Muscle of leg (tissue), 16 donors: ENCODE measurements around the gene LUC7L. TPM values are rescaled to one million over a fixed set of nuclear protein-coding genes. Genes with fewer than 3 reads are reported as not detected.

Source experiments
- DNase-seq: peaks from one replicate; pipeline ENCODE4 v3.0.0; 2013
- H3K27ac ChIP-seq: one replicate; pipeline ENCODE4 v1.5.1; 2013; ENCODE audit warnings: mild to moderate bottlenecking, low read length, control low read depth
- H3K27me3 ChIP-seq: one replicate; pipeline ENCODE4 v1.6.1; 2013; ENCODE audit warnings: low read length; ENCODE audit not compliant: control insufficient read depth, insufficient read depth
- H3K36me3 ChIP-seq: one replicate; pipeline ENCODE4 v1.6.1; 2013; ENCODE audit warnings: low read length; ENCODE audit not compliant: control insufficient read depth, insufficient read depth
- H3K4me1 ChIP-seq: one replicate; pipeline ENCODE4 v1.6.1; 2013; ENCODE audit warnings: low read length; ENCODE audit not compliant: control insufficient read depth, insufficient read depth
- H3K4me3 ChIP-seq: one replicate; pipeline ENCODE4 v1.5.1; 2013; ENCODE audit warnings: low read length, control low read depth
- H3K9me3 ChIP-seq: replicated peaks from 2 replicates; pipeline ENCODE4 v1.6.1; 2013; ENCODE audit warnings: low read depth, low read length; ENCODE audit not compliant: control insufficient read depth
- whole genome bisulfite sequencing: methylation state at CpG from one replicate; pipeline ENCODE4 v1.1.5; 2013; ENCODE audit warnings: missing lambda C conversion rate; ENCODE audit not compliant: insufficient coverage; 5-methylcytosine and 5-hydroxymethylcytosine counted together
- long read RNA-seq, 11 donors: transcript quantifications; one replicate each; lab custom pipeline, GENCODE V29; 2026
- polyA plus RNA-seq, 8 donors: library from polyadenylated mRNA; unstranded; fragments of 120-200 nt; gene quantifications; one replicate each; pipeline versions ENCODE4 v1.2.1 to v1.2.3, GENCODE V29; 2013; ENCODE audit warnings: inconsistent platforms in 1 of 8, low replicate concordance in 1 of 8; ENCODE audit not compliant: insufficient read length in 8 of 8, insufficient read depth in 1 of 8
- total RNA-seq: library from RNA; stranded (reverse); fragments of 120-200 nt; gene quantifications from one replicate; pipeline ENCODE4 v1.2.4, GENCODE V29; 2013

LUC7L gene
- total RNA-seq (67.3 TPM), polyA plus RNA-seq (10 to 100 TPM; 59.1 to 89.4 (median 69.7) TPM)
- long read RNA-seq, donor 1, partial matches to known transcripts, result 0 of 5 reads
- long read RNA-seq, donor 1, other reads (novel, unspliced or antisense), result 0 of 5 reads
- long read RNA-seq, donor 2, result 0 reads
- long read RNA-seq, donor 3, partial matches to known transcripts, result 0 of 8 reads
- long read RNA-seq, donor 3, other reads (novel, unspliced or antisense), result 0 of 8 reads
- long read RNA-seq, donor 4, partial matches to known transcripts, result 0 of 4 reads
- long read RNA-seq, donor 4, other reads (novel, unspliced or antisense), result 0 of 4 reads
- long read RNA-seq, donor 5, transcript LUC7L-201 (10 exons, 1,456 nt), result major isoform, 6 of 49 reads
- long read RNA-seq, donor 5, partial matches to known transcripts, result 23 of 49 reads
- long read RNA-seq, donor 5, other reads (novel, unspliced or antisense), result 10 of 49 reads
- long read RNA-seq, donor 6, partial matches to known transcripts, result 0 of 5 reads
- long read RNA-seq, donor 6, other reads (novel, unspliced or antisense), result 0 of 5 reads
- long read RNA-seq, donor 7, partial matches to known transcripts, result 0 of 2 reads
- long read RNA-seq, donor 7, other reads (novel, unspliced or antisense), result 0 of 2 reads
- long read RNA-seq, donor 8, partial matches to known transcripts, result 0 of 4 reads
- long read RNA-seq, donor 8, other reads (novel, unspliced or antisense), result 0 of 4 reads
- long read RNA-seq, donor 9, partial matches to known transcripts, result 0 of 3 reads
- long read RNA-seq, donor 9, other reads (novel, unspliced or antisense), result 0 of 3 reads
- long read RNA-seq, donor 10, partial matches to known transcripts, result 0 of 11 reads
- long read RNA-seq, donor 10, other reads (novel, unspliced or antisense), result 0 of 11 reads
- long read RNA-seq, donor 11, transcript LUC7L-201 (10 exons, 1,456 nt), result major isoform, 5 of 10 reads
- long read RNA-seq, donor 11, partial matches to known transcripts, result 0 of 10 reads
- long read RNA-seq, donor 11, other reads (novel, unspliced or antisense), result 0 of 10 reads

DNA sequence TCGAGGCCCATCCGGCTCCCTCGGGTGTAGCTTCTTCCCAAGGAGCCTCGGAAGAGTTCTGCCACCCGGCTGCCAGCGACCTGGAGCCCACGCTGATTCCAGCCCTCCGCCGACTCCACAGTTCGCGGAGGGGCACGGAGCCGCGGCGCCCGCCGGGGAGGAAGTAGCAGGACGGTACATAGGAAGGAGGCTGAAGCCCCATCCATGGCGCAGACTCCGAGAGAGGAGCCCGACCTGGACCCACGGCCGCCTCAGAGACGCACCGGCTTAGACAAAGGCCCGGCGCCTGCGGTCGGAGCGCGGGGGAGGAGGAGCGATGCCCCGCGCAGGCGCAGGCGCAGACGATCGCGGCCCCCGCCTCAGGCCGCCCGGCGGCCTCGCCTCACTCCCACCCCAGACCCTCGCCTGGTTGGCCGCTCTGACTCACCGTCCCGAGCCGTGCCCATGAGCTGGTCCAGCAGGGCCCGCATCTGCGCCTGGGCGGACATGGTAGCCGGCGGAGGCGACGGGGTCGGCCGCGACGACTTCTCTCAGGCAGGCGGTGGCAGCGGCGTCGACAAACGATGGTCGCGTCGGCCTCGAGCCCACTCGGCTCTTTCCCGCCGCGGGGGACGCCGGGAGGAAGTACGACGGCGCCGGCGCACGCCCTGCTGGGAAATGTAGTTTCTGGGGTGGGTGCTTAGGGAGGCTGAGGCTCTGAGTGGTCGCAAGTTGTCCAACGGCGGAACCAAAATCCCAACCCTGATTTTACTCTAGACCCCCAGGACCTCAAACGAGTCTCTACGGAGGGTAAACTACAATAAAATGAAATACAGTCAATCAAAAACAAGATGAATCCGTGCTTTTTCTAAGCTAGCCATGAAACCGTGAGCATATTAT lies at the start of gene LUC7L:
TSS of gene LUC7L (minus strand) at position 598 of the 879 bp plus-strand sequence. CDS start at position 488, 110 bp downstream.
- Histone ChIP-seq H3K36me3 (peaks cover 34% of the 10 kb centered on the region), H3K4me3 (peak within 1 kb of the TSS; percentile 70), H3K9me3 (no peaks in the 10 kb centered on the region), H3K27me3 (no peaks in the 10 kb centered on the region), H3K4me1 (no peaks in the 10 kb centered on the region), H3K27ac (peak within 1 kb of the TSS; percentile 98)
- DNase-seq, result peak; percentile 95
- under 1% methylated on average over 80 of the region's 88 CpGs for WGBS

- Histone ChIP-seq H3K36me3 (no peaks in the 10 kb centered on the region), H3K4me1 (peaks cover 27% of the 10 kb centered on the region), H3K4me3 (no peak overlapping the region), H3K9me3 (no peaks in the 10 kb centered on the region), H3K27ac (no peak overlapping the region), H3K27me3 (peaks cover 68% of the 10 kb centered on the region)
- no peak for DNase-seq
- 20% methylated on average over 2 of the region's 6 CpGs for WGBS
Measured at GRCh38 chr16:278863-279366, 49.7 kb upstream of the LUC7L start.

- Histone ChIP-seq H3K27me3 (peaks cover 63% of the 10 kb centered on the region), H3K4me3 (no peak overlapping the region)
Measured at GRCh38 chr16:276426-277077, 47.3 kb upstream of the LUC7L start.

DNA sequence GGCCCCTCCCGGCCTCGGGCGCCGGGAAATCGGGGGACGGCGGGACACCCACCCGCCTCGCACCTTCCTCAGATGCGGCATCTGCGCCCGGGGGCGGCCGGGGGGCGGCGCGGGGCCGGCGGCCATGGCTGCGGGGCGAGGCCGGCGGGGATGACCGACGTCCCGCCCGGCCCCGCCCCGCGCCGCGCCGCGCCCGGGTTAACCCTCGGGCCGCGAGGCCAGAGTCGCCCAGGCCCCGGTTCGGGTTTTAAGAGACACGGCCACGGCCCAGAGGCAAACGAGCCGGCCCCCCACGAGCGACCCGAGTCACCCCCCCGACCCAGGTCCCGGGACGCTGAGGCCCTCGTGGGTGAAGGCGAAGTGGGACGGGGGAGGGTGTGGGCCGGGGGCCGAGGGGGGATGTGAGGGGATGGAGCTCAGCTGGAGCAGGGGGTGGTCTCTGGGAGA lies 46.6 kb upstream of the LUC7L start, which contains the start of gene RGS11:
TSS of gene RGS11 (minus strand) at position 159 of the 447 bp plus-strand sequence. CDS start at position 126, 33 bp downstream.
- H3K9me3 ChIP-seq, result no peaks in the 10 kb centered on the region
- H3K4me1 ChIP-seq, result peaks cover 25% of the 10 kb centered on the region
- H3K4me3 ChIP-seq, result peak within 1 kb of the TSS; percentile 23
- peaks cover 55% of the 10 kb centered on the region for H3K27me3 ChIP-seq
- DNase-seq, result no peak
- no peaks in the 10 kb centered on the region for H3K36me3 ChIP-seq
- under 1% methylated on average over 56 of the region's 56 CpGs for WGBS
- no peak within 1 kb of the TSS for H3K27ac ChIP-seq

More at GRCh38 chr16:276426-277077, 47.3 kb upstream of the LUC7L start:
- no peaks in the 10 kb centered on the region for H3K9me3 ChIP-seq
- no peak overlapping the region for H3K27ac ChIP-seq
- WGBS, result 60% methylated on average over 20 of the region's 20 CpGs
- H3K4me1 ChIP-seq, result peaks cover 33% of the 10 kb centered on the region
- no peak for DNase-seq
- no peaks in the 10 kb centered on the region for H3K36me3 ChIP-seq

- Histone ChIP-seq H3K27me3 (peaks cover 56% of the 10 kb centered on the region), H3K9me3 (no peaks in the 10 kb centered on the region), H3K4me1 (peaks cover 24% of the 10 kb centered on the region), H3K27ac (no peak overlapping the region), H3K4me3 (peak overlapping the region; percentile 23), H3K36me3 (no peaks in the 10 kb centered on the region)
- no peak for DNase-seq
- WGBS, result 2% methylated on average over 55 of the region's 58 CpGs
Measured at GRCh38 chr16:275041-275641, 45.9 kb upstream of the LUC7L start.

DNA sequence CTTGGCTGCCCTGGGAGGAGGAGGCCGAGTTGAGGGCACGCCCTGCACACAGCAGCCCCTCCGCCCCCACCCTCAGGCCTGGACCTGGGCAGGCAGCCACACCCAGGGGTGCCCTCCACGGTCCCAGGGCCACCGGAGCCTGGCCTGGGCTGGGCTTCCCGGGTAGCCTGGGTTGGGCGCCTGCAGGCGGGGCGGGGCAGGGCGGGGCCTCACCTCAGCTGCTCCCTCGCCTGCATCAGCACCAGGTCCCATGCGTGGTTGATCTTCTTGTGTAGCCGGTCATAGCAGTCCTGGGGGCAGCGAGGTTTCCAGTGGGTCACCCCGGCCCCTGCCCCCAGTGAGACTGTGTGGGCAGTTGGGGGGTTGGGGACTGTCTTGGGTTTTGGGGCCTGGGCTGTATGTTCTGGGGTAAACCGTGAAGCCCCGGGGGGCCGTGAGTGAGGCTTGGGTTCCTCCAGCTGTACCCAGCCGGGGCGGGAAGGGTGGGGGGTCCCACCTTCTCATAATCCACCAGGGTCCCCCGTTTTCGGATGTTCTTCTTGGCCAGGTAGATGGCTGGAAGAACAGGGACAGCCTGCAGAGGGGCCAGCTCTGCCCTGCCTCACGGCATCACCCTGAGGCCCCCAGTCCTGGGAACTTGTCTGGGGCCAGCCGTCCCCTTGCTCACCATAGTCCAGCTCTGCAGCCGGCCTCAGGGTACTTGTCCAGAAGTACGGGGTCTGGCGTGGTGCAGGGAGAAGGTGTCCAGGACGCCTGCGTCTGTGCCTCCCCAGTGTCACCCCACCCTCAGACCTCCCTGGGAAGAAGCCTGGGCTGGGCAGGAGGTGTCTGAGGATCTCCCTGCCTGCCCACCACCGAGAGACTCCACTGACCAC lies 44.5 kb upstream of the LUC7L start:
- Histone ChIP-seq H3K27me3 (peaks cover 42% of the 10 kb centered on the region), H3K36me3 (no peaks in the 10 kb centered on the region), H3K4me3 (no peak overlapping the region), H3K27ac (no peak overlapping the region), H3K9me3 (no peaks in the 10 kb centered on the region), H3K4me1 (peaks cover 21% of the 10 kb centered on the region)
- no peak for DNase-seq
- 78% methylated on average over 17 of the region's 30 CpGs for WGBS

DNA sequence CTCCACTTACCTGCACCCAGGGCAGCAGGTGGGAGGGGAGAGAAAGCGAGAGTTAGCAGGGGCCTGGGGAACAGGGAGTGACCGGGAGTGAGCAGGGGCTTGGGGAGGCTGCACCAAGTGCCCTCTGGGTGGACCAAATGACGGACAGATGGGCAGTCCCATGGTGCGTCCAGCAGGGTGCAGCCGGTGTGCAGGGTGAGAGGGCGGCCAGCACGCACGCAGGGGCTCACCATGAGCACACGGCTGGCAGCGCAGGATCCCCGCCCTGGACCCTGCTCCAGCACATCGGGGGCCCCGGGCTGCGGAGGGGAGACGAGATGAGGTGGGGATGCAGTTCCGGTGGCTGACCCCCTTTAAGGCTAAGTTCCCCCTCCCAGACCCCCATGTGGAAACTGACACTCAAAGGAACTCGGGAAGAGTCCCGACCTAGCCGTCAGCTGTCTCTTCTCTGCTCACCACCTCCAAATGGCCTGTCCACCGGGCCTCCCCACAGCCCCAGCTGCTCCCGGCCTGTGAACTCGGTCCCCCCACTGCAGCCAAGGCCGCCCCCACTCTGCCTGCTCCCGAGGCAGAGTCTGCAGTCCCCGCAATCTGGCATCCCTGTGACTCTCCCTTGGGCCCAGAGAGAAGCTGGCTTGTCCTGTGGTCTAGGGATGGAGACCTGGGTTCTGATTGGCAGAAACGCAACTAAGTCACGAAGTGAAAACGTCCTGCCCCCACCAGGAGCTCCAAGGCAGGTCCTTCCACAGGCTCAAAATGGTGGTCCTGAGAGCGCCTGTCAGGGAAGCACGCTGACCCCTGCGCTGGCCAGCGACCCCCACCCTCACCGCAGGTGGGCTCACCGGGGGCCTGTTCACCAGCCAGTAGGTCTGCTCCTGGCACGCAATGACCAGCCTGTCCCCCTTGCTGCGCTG lies 43.6 kb upstream of the LUC7L start:
- H3K9me3 ChIP-seq, result no peaks in the 10 kb centered on the region
- no peak overlapping the region for H3K27ac ChIP-seq
- peaks cover 37% of the 10 kb centered on the region for H3K27me3 ChIP-seq
- WGBS, result 62% methylated on average over 27 of the region's 36 CpGs
- peaks cover 21% of the 10 kb centered on the region for H3K4me1 ChIP-seq
- H3K36me3 ChIP-seq, result no peaks in the 10 kb centered on the region
- no peak overlapping the region for H3K4me3 ChIP-seq
- DNase-seq, result no peak
